ENCODE data around the gene ULBP1.
"Not testable (repeated sequence)": the region's sequence is repeated elsewhere in the genome, so short reads cannot be mapped to it uniquely, and the experiment has no call there.

The ULBP1 gene

GRCh38 chr6:150015281-150016001 lies 51.7 kb downstream of the ULBP1 start:
- H4K8ac ChIP-seq (ENCODE audit: low read depth, low read length); H3K79me1 ChIP-seq (ENCODE audit: low read depth, low read length); H3K4ac ChIP-seq (ENCODE audit: low read length); H3K4me1 ChIP-seq (ENCODE audit: control insufficient read depth in 2 of 2, insufficient read depth in 1 of 2, low read depth in 1 of 2, low read length in 2 of 2); H3K14ac ChIP-seq (ENCODE audit: low read length); H3K4me3 ChIP-seq (ENCODE audit: low read length in 2 of 2); H2BK12ac ChIP-seq (ENCODE audit: low read length); H3K27ac ChIP-seq (replicated peaks; ENCODE audit: low read length); H3K23ac ChIP-seq (ENCODE audit: low read depth, low read length, poor library complexity); H4K91ac ChIP-seq (ENCODE audit: low read depth, low read length, poor library complexity); H2BK5ac ChIP-seq (ENCODE audit: low read length); H3K36me3 ChIP-seq (replicated peaks in 1 of 2; ENCODE audit: control insufficient read depth in 2 of 2, insufficient read depth in 2 of 2, low read length in 2 of 2); H3K4me2 ChIP-seq (ENCODE audit: insufficient read depth, low read length, poor library complexity, severe bottlenecking); H2AK5ac ChIP-seq (ENCODE audit: low read depth, low read length); H3K18ac ChIP-seq (ENCODE audit: low read length); H3K9ac ChIP-seq (ENCODE audit: low read depth, low read length, poor library complexity); H2AFZ ChIP-seq (ENCODE audit: low read length); H3K9me3 ChIP-seq (replicated peaks in 1 of 2; ENCODE audit: control insufficient read depth in 2 of 2, insufficient read depth in 1 of 2, low read depth in 1 of 2, low read length in 2 of 2); DNase-seq (ENCODE audit: low spot score); H2BK15ac ChIP-seq (ENCODE audit: low read length); H2BK120ac ChIP-seq (ENCODE audit: low read depth, low read length): not testable (repeated sequence)
- WGBS, 2 donors (ENCODE audit: extremely low coverage in 2 of 2, insufficient read length in 2 of 2, insufficient replicate concordance in 1 of 2) = no CpG with 5 or more reads among the region's 15 CpGs
- H3K27me3 ChIP-seq (ENCODE audit: control insufficient read depth in 3 of 3, insufficient read depth in 3 of 3, low read depth in 1 of 3, low read length in 3 of 3) = peaks cover 11 to 72% (median 42%) of the 10 kb centered on the region in 3 experiments

- Histone ChIP-seq H4K91ac (ENCODE audit: low read depth, low read length, poor library complexity) (no peak overlapping the region), H3K9ac (ENCODE audit: low read depth, low read length, poor library complexity) (no peak overlapping the region), H2BK12ac (ENCODE audit: low read length) (no peak overlapping the region), H2BK120ac (ENCODE audit: low read depth, low read length) (no peak overlapping the region), H4K8ac (ENCODE audit: low read depth, low read length) (no peak overlapping the region), H3K9me3 (replicated peaks in 1 of 2; ENCODE audit: control insufficient read depth in 2 of 2, insufficient read depth in 1 of 2, low read depth in 1 of 2, low read length in 2 of 2) (no peaks in the 10 kb centered on the region), H2BK15ac (ENCODE audit: low read length) (no peak overlapping the region), H2AFZ (ENCODE audit: low read length) (no peak overlapping the region), H3K4me3 (ENCODE audit: low read length in 2 of 2) (no peak overlapping the region), H2AK5ac (ENCODE audit: low read depth, low read length) (no peak overlapping the region), H3K18ac (ENCODE audit: low read length) (no peak overlapping the region), H3K4ac (ENCODE audit: low read length) (no peak overlapping the region), H3K23ac (ENCODE audit: low read depth, low read length, poor library complexity) (no peak overlapping the region), H2BK5ac (ENCODE audit: low read length) (no peak overlapping the region), H3K14ac (ENCODE audit: low read length) (no peak overlapping the region), H3K4me1 (ENCODE audit: control insufficient read depth in 2 of 2, insufficient read depth in 1 of 2, low read depth in 1 of 2, low read length in 2 of 2) (peaks cover 0 to 3% of the 10 kb centered on the region in 2 donors), H3K79me1 (ENCODE audit: low read depth, low read length) (no peaks in the 10 kb centered on the region), H3K27ac (replicated peaks; ENCODE audit: low read length) (no peak overlapping the region), H3K4me2 (ENCODE audit: insufficient read depth, low read length, poor library complexity, severe bottlenecking) (no peak overlapping the region), H3K27me3 (ENCODE audit: control insufficient read depth in 3 of 3, insufficient read depth in 3 of 3, low read depth in 1 of 3, low read length in 3 of 3) (peaks cover 11 to 63% (median 39%) of the 10 kb centered on the region in 3 experiments), H3K36me3 (replicated peaks in 1 of 2; ENCODE audit: control insufficient read depth in 2 of 2, insufficient read depth in 2 of 2, low read length in 2 of 2) (no peaks in the 10 kb centered on the region)
- DNase-seq (ENCODE audit: low spot score) = peak; percentile 63
- WGBS, 2 donors (ENCODE audit: extremely low coverage in 2 of 2, insufficient read length in 2 of 2, insufficient replicate concordance in 1 of 2) = no CpG with 5 or more reads among the region's 6 CpGs
These were observed 52.8 kb downstream of the ULBP1 start for GRCh38 chr6:150016324-150017185.

- WGBS, 2 donors (ENCODE audit: extremely low coverage in 2 of 2, insufficient read length in 2 of 2, insufficient replicate concordance in 1 of 2) = no CpG with 5 or more reads among the region's 5 CpGs
- H3K4ac ChIP-seq (ENCODE audit: low read length) = not testable (repeated sequence)
These were observed 53.4 kb downstream of the ULBP1 start for GRCh38 chr6:150017186-150017521.

More at GRCh38 chr6:150017186-150017521, 53.4 kb downstream of the ULBP1 start:
- H2BK5ac ChIP-seq (ENCODE audit: low read length); H3K9me3 ChIP-seq (replicated peaks in 1 of 2; ENCODE audit: control insufficient read depth in 2 of 2, insufficient read depth in 1 of 2, low read depth in 1 of 2, low read length in 2 of 2); H3K14ac ChIP-seq (ENCODE audit: low read length); H2BK120ac ChIP-seq (ENCODE audit: low read depth, low read length); H3K23ac ChIP-seq (ENCODE audit: low read depth, low read length, poor library complexity); H3K27ac ChIP-seq (replicated peaks; ENCODE audit: low read length); H3K9ac ChIP-seq (ENCODE audit: low read depth, low read length, poor library complexity); H4K8ac ChIP-seq (ENCODE audit: low read depth, low read length); H3K36me3 ChIP-seq (replicated peaks in 1 of 2; ENCODE audit: control insufficient read depth in 2 of 2, insufficient read depth in 2 of 2, low read length in 2 of 2); H2AK5ac ChIP-seq (ENCODE audit: low read depth, low read length); DNase-seq (ENCODE audit: low spot score); H2AFZ ChIP-seq (ENCODE audit: low read length); H3K4me1 ChIP-seq (ENCODE audit: control insufficient read depth in 2 of 2, insufficient read depth in 1 of 2, low read depth in 1 of 2, low read length in 2 of 2); H3K4me2 ChIP-seq (ENCODE audit: insufficient read depth, low read length, poor library complexity, severe bottlenecking); H3K79me1 ChIP-seq (ENCODE audit: low read depth, low read length); H2BK15ac ChIP-seq (ENCODE audit: low read length); H3K4me3 ChIP-seq (ENCODE audit: low read length in 2 of 2); H4K91ac ChIP-seq (ENCODE audit: low read depth, low read length, poor library complexity); H3K18ac ChIP-seq (ENCODE audit: low read length); H2BK12ac ChIP-seq (ENCODE audit: low read length): not testable (repeated sequence)
- H3K27me3 ChIP-seq (ENCODE audit: control insufficient read depth in 3 of 3, insufficient read depth in 3 of 3, low read depth in 1 of 3, low read length in 3 of 3) = peaks cover 9 to 57% (median 36%) of the 10 kb centered on the region in 3 experiments

All from neuronal stem cell (in vitro differentiated cells).